ENCODE measurements around the gene WDR44.
"Not testable (repeated sequence)": the region's sequence is repeated elsewhere in the genome, so short reads cannot be mapped to it uniquely, and the experiment has no call there.

WDR44 gene
- long read RNA-seq, donor 1, full-length matches to known transcripts, result 2 of 2 reads
- long read RNA-seq, donor 1, partial matches to known transcripts, result 0 of 2 reads
- long read RNA-seq, donor 1, other reads (novel, unspliced or antisense), result 0 of 2 reads
- long read RNA-seq, donor 2, full-length matches to known transcripts, result 1 of 1 reads
- long read RNA-seq, donor 2, partial matches to known transcripts, result 0 of 1 reads
- long read RNA-seq, donor 2, other reads (novel, unspliced or antisense), result 0 of 1 reads
- long read RNA-seq, donor 3, result 0 reads
- long read RNA-seq, donor 4, full-length matches to known transcripts, result 3 of 3 reads
- long read RNA-seq, donor 4, partial matches to known transcripts, result 0 of 3 reads
- long read RNA-seq, donor 4, other reads (novel, unspliced or antisense), result 0 of 3 reads
- long read RNA-seq, donor 5, result 0 reads
- long read RNA-seq, donor 6, full-length matches to known transcripts, result 1 of 1 reads
- long read RNA-seq, donor 6, partial matches to known transcripts, result 0 of 1 reads
- long read RNA-seq, donor 6, other reads (novel, unspliced or antisense), result 0 of 1 reads
- long read RNA-seq, donor 7, full-length matches to known transcripts, result 4 of 4 reads
- long read RNA-seq, donor 7, partial matches to known transcripts, result 0 of 4 reads
- long read RNA-seq, donor 7, other reads (novel, unspliced or antisense), result 0 of 4 reads
- long read RNA-seq, donor 8, full-length matches to known transcripts, result 1 of 1 reads
- long read RNA-seq, donor 8, partial matches to known transcripts, result 0 of 1 reads
- long read RNA-seq, donor 8, other reads (novel, unspliced or antisense), result 0 of 1 reads

- DNase-seq, result peak; percentile 74
These were observed at the start of gene WDR44 for GRCh38 chrX:118345464-118346257. TSS of gene WDR44 (plus strand) at chrX:118346106. CDS start at chrX:118346504, 398 bp downstream.

GRCh38 chrX:118305827-118306226 lies 40.1 kb upstream of the WDR44 start:
- not testable (repeated sequence) for DNase-seq

- DNase-seq, result no peak
These were observed 30.4 kb upstream of the WDR44 start for GRCh38 chrX:118315529-118315928.

- no peak for DNase-seq
These were observed 21.3 kb upstream of the WDR44 start for GRCh38 chrX:118324588-118324987.

GRCh38 chrX:118325453-118325852 lies 20.5 kb upstream of the WDR44 start:
- DNase-seq, result no peak

- DNase-seq, result no peak
These were observed 16.7 kb upstream of the WDR44 start for GRCh38 chrX:118329175-118329574.

GRCh38 chrX:118337687-118338086 lies 8.2 kb upstream of the WDR44 start:
- DNase-seq, result no peak

GRCh38 chrX:118338930-118339329 lies 7.0 kb upstream of the WDR44 start:
- no peak for DNase-seq

- no peak for DNase-seq
These were observed 852 bp upstream of the WDR44 start for GRCh38 chrX:118345045-118345463.

- peak; percentile 81 for DNase-seq
These were observed 570 bp downstream of the WDR44 start for GRCh38 chrX:118346258-118347094.

- no peak for DNase-seq
These were observed 1.2 kb downstream of the WDR44 start for GRCh38 chrX:118347131-118347530.

- no peak for DNase-seq
These were observed 1.8 kb downstream of the WDR44 start for GRCh38 chrX:118347736-118348135.

- DNase-seq, result no peak
These were observed 2.4 kb downstream of the WDR44 start for GRCh38 chrX:118348186-118348810.

GRCh38 chrX:118349188-118349587 lies 3.3 kb downstream of the WDR44 start:
- no peak for DNase-seq

- DNase-seq, result no peak
These were observed 4.3 kb downstream of the WDR44 start for GRCh38 chrX:118350221-118350620.

GRCh38 chrX:118350706-118351105 lies 4.8 kb downstream of the WDR44 start:
- DNase-seq, result no peak

- DNase-seq, result no peak
These were observed 6.7 kb downstream of the WDR44 start for GRCh38 chrX:118352566-118352965.

- DNase-seq, result no peak
These were observed 7.4 kb downstream of the WDR44 start for GRCh38 chrX:118353081-118353850.

- DNase-seq, result no peak
These were observed 9.5 kb downstream of the WDR44 start for GRCh38 chrX:118355225-118355920.

Data from right kidney (tissue), 9 donors.